NCI-H1092 treated with DMSO at 0.1 percent for 48 hours (cell line): ENCODE results near the gene KCNK2.

ENCODE experiments used
- DNase-seq: peaks from one replicate; lab custom pipeline; 2025; lab: John Stamatoyannopoulos, UW

Gene KCNK2

GRCh38 chr1:215095524-215095923 is 13.0 kb downstream of the KCNK2 start:
- no peak for DNase-seq

GRCh38 chr1:215101511-215101910 is 19.0 kb downstream of the KCNK2 start:
- no peak for DNase-seq

GRCh38 chr1:215104283-215104682 is 21.7 kb downstream of the KCNK2 start:
- DNase-seq = no peak

GRCh38 chr1:215106067-215106466 is 23.5 kb downstream of the KCNK2 start:
- no peak for DNase-seq

GRCh38 chr1:215109171-215109570 is 26.6 kb downstream of the KCNK2 start:
- no peak for DNase-seq

- DNase-seq = no peak
These were observed 29.4 kb downstream of the KCNK2 start for GRCh38 chr1:215111916-215112315.

GRCh38 chr1:215113776-215114153 is 31.2 kb downstream of the KCNK2 start:
- no peak for DNase-seq

GRCh38 chr1:215114154-215114933 is 31.8 kb downstream of the KCNK2 start:
- DNase-seq = no peak

GRCh38 chr1:215115760-215116159 is 33.2 kb downstream of the KCNK2 start:
- no peak for DNase-seq

- DNase-seq = no peak
These were observed 35.5 kb downstream of the KCNK2 start for GRCh38 chr1:215118081-215118480.

GRCh38 chr1:215119056-215119455 is 36.5 kb downstream of the KCNK2 start:
- DNase-seq = no peak

GRCh38 chr1:215119719-215120365 is 37.3 kb downstream of the KCNK2 start:
- no peak for DNase-seq

GRCh38 chr1:215128504-215128903 is 46.0 kb downstream of the KCNK2 start:
- DNase-seq = no peak

GRCh38 chr1:215131291-215131690 is 48.8 kb downstream of the KCNK2 start:
- DNase-seq = no peak

- no peak for DNase-seq
These were observed 49.6 kb downstream of the KCNK2 start for GRCh38 chr1:215132156-215132555.

GRCh38 chr1:215133532-215133931 is 51.0 kb downstream of the KCNK2 start:
- DNase-seq = no peak

GRCh38 chr1:215137985-215138384 is 55.4 kb downstream of the KCNK2 start:
- no peak for DNase-seq

- DNase-seq = no peak
These were observed 57.6 kb downstream of the KCNK2 start for GRCh38 chr1:215140135-215140534.

GRCh38 chr1:215141460-215141859 is 58.9 kb downstream of the KCNK2 start:
- no peak for DNase-seq

- no peak for DNase-seq
These were observed 61.0 kb downstream of the KCNK2 start for GRCh38 chr1:215143497-215143896.

- peak; percentile 31 for DNase-seq
These were observed 63.9 kb downstream of the KCNK2 start for GRCh38 chr1:215146240-215146975.

- DNase-seq = no peak
These were observed 64.5 kb downstream of the KCNK2 start for GRCh38 chr1:215147024-215147423.
